ENCODE measurements around the gene TRIO. TPM values are rescaled to one million over a fixed set of nuclear protein-coding genes. Genes with fewer than 3 reads are reported as not detected.

TRIO gene
- polyA plus RNA-seq, 3 donors: 1.7 to 45.8 (median 2.1) TPM

GRCh38 chr5:14445576-14446290, 302.6 kb downstream of the TRIO start:
- no peak overlapping the region for H3K4me3 ChIP-seq (replicated peaks in 1 of 3; ENCODE audit: low read depth in 2 of 3, low read length in 3 of 3)
- H3K4me1 ChIP-seq (ENCODE audit: control insufficient read depth in 1 of 2, insufficient read depth in 2 of 2, low read length in 2 of 2): peaks cover 4 to 15% of the 10 kb centered on the region in 2 donors
- Mint-ChIP-seq H3K4me3 (no peak overlapping the region), H3K4me1 (peaks cover 17% of the 10 kb centered on the region), H3K27me3 (ENCODE audit: low read depth in 3 of 3) (no peaks in the 10 kb centered on the region), H3K36me3 (peaks cover 31 to 34% of the 10 kb centered on the region in 2 donors), H3K27ac (peak overlapping the region in 2 of 7 donors; percentile 4 to 12), H3K9me3 (no peaks in the 10 kb centered on the region)
- peaks cover 23 to 51% of the 10 kb centered on the region in 2 donors for H3K36me3 ChIP-seq (replicated peaks in 1 of 2; ENCODE audit: control insufficient read depth in 1 of 2, insufficient read depth in 2 of 2, low read length in 2 of 2)
- intact Hi-C loops (cut with micrococcal nuclease): no loop called here
- no peaks in the 10 kb centered on the region for H3K79me2 ChIP-seq (ENCODE audit: insufficient read depth, low read length)
- H3K27ac ChIP-seq (ENCODE audit: low read depth in 1 of 2, low read length in 2 of 2): peak overlapping the region in 1 of 2 donors; percentile 7
- H4K20me1 ChIP-seq (ENCODE audit: insufficient read depth, low read length): peaks cover 14% of the 10 kb centered on the region
- no peak overlapping the region for H3K4me2 ChIP-seq (replicated peaks; ENCODE audit: extremely low read depth, low read length, poor library complexity, severe bottlenecking)
- H3K9ac ChIP-seq (ENCODE audit: insufficient read depth, low read length, poor library complexity, severe bottlenecking): no peak overlapping the region
- no peaks in the 10 kb centered on the region for H3K9me3 ChIP-seq (replicated peaks in 1 of 2; ENCODE audit: control insufficient read depth in 1 of 2, insufficient read depth in 1 of 2, low read length in 2 of 2)
- no peak for TF ChIP-seq CTCF (IDR thresholded peaks at IDR 0.05)
- H2AFZ ChIP-seq (ENCODE audit: insufficient read depth, low read depth, low read length, poor library complexity, severe bottlenecking): no peak overlapping the region
- H3K27me3 ChIP-seq (ENCODE audit: control insufficient read depth in 2 of 2, insufficient read depth in 2 of 2, low read length in 2 of 2): no peaks in the 10 kb centered on the region
- WGBS (ENCODE audit: insufficient coverage): 84% methylated on average over 8 of the region's 15 CpGs
- DNase-seq: peak in 1 of 3 donors; percentile 12

GRCh38 chr5:14447958-14448911, 305.1 kb downstream of the TRIO start:
- H3K4me1 Mint-ChIP-seq: peaks cover 17% of the 10 kb centered on the region
- 97% methylated on average over 7 of the region's 17 CpGs for WGBS (ENCODE audit: insufficient coverage)
- H3K9me3 ChIP-seq (replicated peaks in 1 of 2; ENCODE audit: control insufficient read depth in 1 of 2, insufficient read depth in 1 of 2, low read length in 2 of 2): no peaks in the 10 kb centered on the region
- H2AFZ ChIP-seq (ENCODE audit: insufficient read depth, low read depth, low read length, poor library complexity, severe bottlenecking): no peak overlapping the region
- no peaks in the 10 kb centered on the region for H3K79me2 ChIP-seq (ENCODE audit: insufficient read depth, low read length)
- H3K9ac ChIP-seq (ENCODE audit: insufficient read depth, low read length, poor library complexity, severe bottlenecking): no peak overlapping the region
- H3K27me3 Mint-ChIP-seq (ENCODE audit: low read depth in 3 of 3): no peaks in the 10 kb centered on the region
- TF ChIP-seq CTCF (IDR thresholded peaks at IDR 0.05): no peak
- no peak overlapping the region for H3K4me3 Mint-ChIP-seq
- intact Hi-C loops (cut with micrococcal nuclease): no loop called here
- H3K27ac ChIP-seq (ENCODE audit: low read depth in 1 of 2, low read length in 2 of 2): no peak overlapping the region
- H3K27me3 ChIP-seq (ENCODE audit: control insufficient read depth in 2 of 2, insufficient read depth in 2 of 2, low read length in 2 of 2): no peaks in the 10 kb centered on the region
- DNase-seq: no peak
- H3K27ac Mint-ChIP-seq: peak overlapping the region in 1 of 7 donors; percentile 27
- peaks cover 20 to 29% of the 10 kb centered on the region in 2 donors for H3K36me3 Mint-ChIP-seq
- H3K4me1 ChIP-seq (ENCODE audit: control insufficient read depth in 1 of 2, insufficient read depth in 2 of 2, low read length in 2 of 2): peaks cover 4 to 15% of the 10 kb centered on the region in 2 donors
- peaks cover 18% of the 10 kb centered on the region for H4K20me1 ChIP-seq (ENCODE audit: insufficient read depth, low read length)
- H3K9me3 Mint-ChIP-seq: no peaks in the 10 kb centered on the region
- peaks cover 18 to 45% of the 10 kb centered on the region in 2 donors for H3K36me3 ChIP-seq (replicated peaks in 1 of 2; ENCODE audit: control insufficient read depth in 1 of 2, insufficient read depth in 2 of 2, low read length in 2 of 2)
- H3K4me2 ChIP-seq (replicated peaks; ENCODE audit: extremely low read depth, low read length, poor library complexity, severe bottlenecking): no peak overlapping the region
- no peak overlapping the region for H3K4me3 ChIP-seq (replicated peaks in 1 of 3; ENCODE audit: low read depth in 2 of 3, low read length in 3 of 3)

Measured in CD14-positive monocyte (primary cell).